A673 (cell line): ENCODE data around the gene SKI. TPM values are rescaled to one million over a fixed set of nuclear protein-coding genes. Genes with fewer than 3 reads are reported as not detected.

Experiments used
- BruUV-seq: library from RNA; stranded (reverse); fragments of 400-500 nt; replicated peaks from 2 replicates; lab custom pipeline; 2021; lab: Mats Ljungman, UMichigan
- CTCF ChIA-PET: fragments of 300-600 bp; sonication (Branson Sonifier 250); formaldehyde crosslinking; loops from one replicate; lab custom pipeline; 2022; ENCODE audit warnings: antibody characterized with exemption; lab: Charles Lee
- POLR2A ChIA-PET: fragments of 300-600 bp; sonication (Branson Sonifier 250); formaldehyde crosslinking; loops from one replicate; lab custom pipeline; 2022; ENCODE audit warnings: antibody characterized with exemption; ENCODE audit not compliant: low non-redundant PET; lab: Charles Lee
- DNase-seq: peaks from one replicate; pipeline ENCODE4 v3.0.0-alpha.2; 2015; ENCODE audit warnings: low spot score
- H3K27ac ChIP-seq: fragments of 200-600 bp; sonication (generic); 2 replicates; pipeline ENCODE4 v1.5.1; 2016; ENCODE audit warnings: mixed run types, low read depth, mild to moderate bottlenecking, mixed read lengths, antibody characterized with exemption, low read length; ENCODE audit not compliant: poor library complexity, severe bottlenecking
- H3K27me3 ChIP-seq: fragments of 200-600 bp; sonication (generic); replicated peaks from 2 replicates; pipeline ENCODE4 v1.6.1; 2017; ENCODE audit warnings: mixed run types, low read depth, mild to moderate bottlenecking, mixed read lengths, antibody characterized with exemption, low read length; ENCODE audit not compliant: insufficient read depth, poor library complexity
- H3K36me3 ChIP-seq: fragments of 200-600 bp; sonication (generic); 2 replicates; pipeline ENCODE4 v1.6.1; 2016; ENCODE audit warnings: mixed run types, mild to moderate bottlenecking, mixed read lengths, antibody characterized with exemption, low read length; ENCODE audit not compliant: insufficient read depth, poor library complexity, severe bottlenecking
- H3K4me1 ChIP-seq: fragments of 200-600 bp; sonication (generic); 2 replicates; pipeline ENCODE4 v1.6.1; 2017; ENCODE audit warnings: mixed run types, mild to moderate bottlenecking, mixed read lengths, antibody characterized with exemption, low read length; ENCODE audit not compliant: insufficient read depth, poor library complexity, severe bottlenecking
- H3K4me3 ChIP-seq: fragments of 200-600 bp; sonication (generic); 2 replicates; pipeline ENCODE4 v1.5.1; 2016; ENCODE audit warnings: low read depth, mixed run types, mild to moderate bottlenecking, mixed read lengths, low read length; ENCODE audit not compliant: poor library complexity, severe bottlenecking
- H3K9me3 ChIP-seq: fragments of 200-600 bp; sonication (generic); 2 replicates; pipeline ENCODE4 v1.6.1; 2016; ENCODE audit warnings: mixed run types, low read depth, mild to moderate bottlenecking, mixed read lengths, antibody characterized with exemption, low read length; ENCODE audit not compliant: poor library complexity, severe bottlenecking
- CTCF ChIP-seq: fragments of 300-800, 200-600 bp; sonication (generic); conservative IDR thresholded peaks from 2 replicates; pipeline ENCODE4 v1.5.1; 2017; ENCODE audit warnings: low read depth, mild to moderate bottlenecking, antibody characterized with exemption, low read length, moderate library complexity, mixed read lengths
- EZH2 ChIP-seq: fragments of 200-600 bp; sonication (generic); IDR thresholded peaks from 2 replicates; pipeline ENCODE4 v1.6.1; 2017; ENCODE audit warnings: borderline replicate concordance, low read depth, mild to moderate bottlenecking, mixed read lengths, antibody characterized with exemption, low read length; ENCODE audit not compliant: poor library complexity, severe bottlenecking
- intact Hi-C: fragments of 100-400 bp; cut with micrococcal nuclease; formaldehyde crosslinking; loops from one replicate; pipeline ENCODE4 v1.10.0; 2022; ENCODE audit not compliant: unreplicated experiment
- total RNA-seq: library from RNA; stranded (reverse); gene quantifications from 2 replicates; pipeline ENCODE4 v1.2.3, GENCODE V29; 2021

The SKI gene
- total RNA-seq, 1 experiment from 2014 or later = 88.1 TPM

DNA sequence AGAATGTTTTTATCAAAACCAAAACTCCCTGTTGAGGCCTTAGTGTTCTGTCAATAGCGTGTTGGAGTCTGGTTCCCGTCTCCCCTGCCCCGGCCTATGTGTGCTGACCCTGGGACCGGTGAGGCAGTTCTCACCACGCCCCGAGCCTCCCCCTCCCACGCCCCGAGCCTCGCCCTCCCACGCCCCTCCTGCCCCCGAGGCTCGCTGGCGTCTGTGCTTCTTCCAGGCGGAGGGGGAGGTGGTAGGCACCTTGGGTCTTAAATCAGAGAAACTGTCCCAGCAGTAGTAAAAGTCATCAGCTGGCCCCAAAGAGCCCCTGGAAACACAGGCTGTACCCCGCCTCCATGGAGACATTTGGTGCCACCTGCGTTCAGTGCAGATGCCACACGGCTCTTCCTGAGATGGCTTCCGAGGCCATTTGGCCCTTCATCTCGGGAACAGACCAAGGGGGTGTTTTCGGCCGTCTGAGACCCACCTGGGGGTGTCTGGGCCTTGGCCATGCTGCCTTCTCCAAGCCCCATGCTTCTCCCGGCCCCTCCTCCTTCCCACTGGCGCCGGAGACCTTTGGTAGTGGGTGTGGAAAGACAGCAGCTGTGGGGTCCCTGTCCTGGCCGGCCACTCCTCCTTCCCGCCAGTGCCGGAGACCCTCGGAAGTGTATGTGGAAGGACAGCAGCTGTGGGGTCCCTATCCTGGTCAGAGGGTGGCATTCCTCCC, 44.7 kb downstream of the SKI start:
- intact Hi-C loops = no loop called here
- no peak for DNase-seq
- Histone ChIP-seq H3K9me3 (no peaks in the 10 kb centered on the region), H3K36me3 (peaks cover 5% of the 10 kb centered on the region), H3K4me1 (peaks cover 11% of the 10 kb centered on the region), H3K27me3 (no peaks in the 10 kb centered on the region), H3K27ac (peak overlapping the region; percentile 59), H3K4me3 (no peak overlapping the region)
- ChIA-PET CTCF (no interaction called here), POLR2A (no interaction called here)
- no peak for TF ChIP-seq CTCF
- TF ChIP-seq EZH2 = no peak
- no TSS peak for BruUV-seq

GRCh38 chr1:2273401-2274090, 45.4 kb downstream of the SKI start:
- Histone ChIP-seq H3K27ac (peak overlapping the region; percentile 59), H3K4me3 (no peak overlapping the region), H3K4me1 (peaks cover 18% of the 10 kb centered on the region), H3K27me3 (no peaks in the 10 kb centered on the region), H3K9me3 (no peaks in the 10 kb centered on the region), H3K36me3 (peaks cover 5% of the 10 kb centered on the region)
- intact Hi-C loops = no loop called here
- BruUV-seq = no TSS peak
- ChIA-PET POLR2A (no interaction called here), CTCF (no interaction called here)
- no peak for TF ChIP-seq CTCF
- no peak for TF ChIP-seq EZH2
- no peak for DNase-seq

DNA sequence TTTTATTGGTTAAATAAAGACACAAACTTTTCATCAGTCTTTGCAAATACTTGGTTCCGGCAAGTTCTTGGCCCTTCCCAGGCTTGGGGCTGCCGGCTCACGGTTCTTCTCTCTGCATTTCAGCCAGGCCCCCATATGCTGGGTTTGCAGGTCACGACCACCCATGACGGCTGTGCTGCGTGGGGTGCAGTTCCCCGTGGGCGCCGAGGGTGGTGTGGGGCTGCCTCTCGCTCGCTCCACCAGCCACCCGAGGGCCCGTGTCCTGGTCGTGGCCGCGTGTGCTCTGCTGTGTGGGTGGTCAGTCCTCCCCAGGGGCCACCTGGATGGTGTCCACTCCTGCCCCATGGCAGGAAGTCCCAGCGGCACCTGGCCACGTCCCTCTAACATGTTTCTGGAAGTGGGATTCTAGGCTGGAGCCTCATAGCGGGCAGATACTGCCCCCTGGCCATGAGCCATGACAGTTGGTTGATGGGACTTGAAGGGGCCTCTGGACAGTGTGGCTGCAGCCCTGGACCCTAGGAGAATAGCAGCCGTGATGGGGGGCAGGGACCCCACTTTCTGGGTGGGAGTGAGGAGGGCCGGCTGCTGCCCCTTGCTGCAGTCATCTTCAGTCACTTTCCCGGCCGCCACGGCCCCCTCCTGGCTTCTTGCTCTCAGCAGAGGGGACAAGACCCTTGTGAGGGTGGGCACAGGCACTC, 46.3 kb downstream of the SKI start:
- no TSS peak for BruUV-seq
- H3K4me3 ChIP-seq = no peak overlapping the region
- intact Hi-C loops = no loop called here
- H3K27me3 ChIP-seq = no peaks in the 10 kb centered on the region
- POLR2A ChIA-PET = no interaction called here
- CTCF ChIA-PET = no interaction called here
- no peaks in the 10 kb centered on the region for H3K9me3 ChIP-seq
- H3K27ac ChIP-seq = peak overlapping the region; percentile 59
- TF ChIP-seq CTCF (no peak), EZH2 (no peak)
- peaks cover 26% of the 10 kb centered on the region for H3K4me1 ChIP-seq
- peaks cover 5% of the 10 kb centered on the region for H3K36me3 ChIP-seq
- DNase-seq = no peak
